ENCODE results near the gene PLA2G2E.

PLA2G2E gene

GRCh38 chr1:19926296-19927129 is 3.1 kb upstream of the PLA2G2E start:
- FAIRE-seq: no peak

GRCh38 chr1:19925342-19926070 is 2.1 kb upstream of the PLA2G2E start:
- FAIRE-seq: no peak

- FAIRE-seq: no peak
Measured at GRCh38 chr1:19923953-19924346, 533 bp upstream of the PLA2G2E start.

GRCh38 chr1:19922015-19922688 is 1.3 kb downstream of the PLA2G2E start:
- FAIRE-seq: no peak

GRCh38 chr1:19921310-19921709 is 2.1 kb downstream of the PLA2G2E start:
- FAIRE-seq: no peak

- FAIRE-seq: no peak
Measured at GRCh38 chr1:19920132-19920710, 3.2 kb downstream of the PLA2G2E start.

- peak; percentile 92 for FAIRE-seq
Measured at GRCh38 chr1:19918057-19918456, 5.4 kb downstream of the PLA2G2E start.

GRCh38 chr1:19910650-19911049 is 12.8 kb downstream of the PLA2G2E start:
- FAIRE-seq: no peak

GRCh38 chr1:19909971-19910370 is 13.4 kb downstream of the PLA2G2E start:
- no peak for FAIRE-seq

GRCh38 chr1:19909392-19909791 is 14.0 kb downstream of the PLA2G2E start:
- no peak for FAIRE-seq

GRCh38 chr1:19907456-19907855 is 16.0 kb downstream of the PLA2G2E start:
- FAIRE-seq: no peak

- FAIRE-seq: no peak
Measured at GRCh38 chr1:19903621-19904020, 19.8 kb downstream of the PLA2G2E start.

- no peak for FAIRE-seq
Measured at GRCh38 chr1:19901653-19902052, 21.8 kb downstream of the PLA2G2E start.

GRCh38 chr1:19894218-19894617 is 29.2 kb downstream of the PLA2G2E start:
- no peak for FAIRE-seq

GRCh38 chr1:19893687-19894086 is 29.7 kb downstream of the PLA2G2E start:
- FAIRE-seq: no peak

- FAIRE-seq: no peak
Measured at GRCh38 chr1:19892628-19893168, 30.7 kb downstream of the PLA2G2E start.

- FAIRE-seq: no peak
Measured at GRCh38 chr1:19892129-19892528, 31.3 kb downstream of the PLA2G2E start.

- FAIRE-seq: no peak
Measured at GRCh38 chr1:19889656-19890055, 33.8 kb downstream of the PLA2G2E start.

- FAIRE-seq: no peak
Measured at GRCh38 chr1:19888112-19888511, 35.3 kb downstream of the PLA2G2E start.

- no peak for FAIRE-seq
Measured at GRCh38 chr1:19885821-19886220, 37.6 kb downstream of the PLA2G2E start.

GRCh38 chr1:19884312-19884711 is 39.1 kb downstream of the PLA2G2E start:
- FAIRE-seq: no peak

- peak; percentile 97 for FAIRE-seq
Measured at GRCh38 chr1:19882111-19883071, 41.0 kb downstream of the PLA2G2E start, which contains the start of gene OTUD3. TSS of gene OTUD3 (plus strand) at chr1:19882395. CDS start at chr1:19882514, 119 bp downstream.

Measured in G401.6 (cell line).